Activated CD4-positive, CD25-positive, alpha-beta regulatory T cell treated with anti-CD3 and anti-CD28 coated beads, Interleukin-2, amount 50 U/mL, for 24 hours (primary cell): ENCODE results near the gene INO80B.
"Not testable (repeated sequence)": the region's sequence is repeated elsewhere in the genome, so short reads cannot be mapped to it uniquely, and the experiment has no call there.

Experiments
- ATAC-seq, 2 donors: fragments of 150-1000 bp; cut with Tn5 transposase; one replicate each; pipeline ENCODE4 v1.10.0; 2021; ENCODE audit warnings: mild to moderate bottlenecking in 1 of 2, moderate library complexity in 1 of 2

INO80B gene

DNA sequence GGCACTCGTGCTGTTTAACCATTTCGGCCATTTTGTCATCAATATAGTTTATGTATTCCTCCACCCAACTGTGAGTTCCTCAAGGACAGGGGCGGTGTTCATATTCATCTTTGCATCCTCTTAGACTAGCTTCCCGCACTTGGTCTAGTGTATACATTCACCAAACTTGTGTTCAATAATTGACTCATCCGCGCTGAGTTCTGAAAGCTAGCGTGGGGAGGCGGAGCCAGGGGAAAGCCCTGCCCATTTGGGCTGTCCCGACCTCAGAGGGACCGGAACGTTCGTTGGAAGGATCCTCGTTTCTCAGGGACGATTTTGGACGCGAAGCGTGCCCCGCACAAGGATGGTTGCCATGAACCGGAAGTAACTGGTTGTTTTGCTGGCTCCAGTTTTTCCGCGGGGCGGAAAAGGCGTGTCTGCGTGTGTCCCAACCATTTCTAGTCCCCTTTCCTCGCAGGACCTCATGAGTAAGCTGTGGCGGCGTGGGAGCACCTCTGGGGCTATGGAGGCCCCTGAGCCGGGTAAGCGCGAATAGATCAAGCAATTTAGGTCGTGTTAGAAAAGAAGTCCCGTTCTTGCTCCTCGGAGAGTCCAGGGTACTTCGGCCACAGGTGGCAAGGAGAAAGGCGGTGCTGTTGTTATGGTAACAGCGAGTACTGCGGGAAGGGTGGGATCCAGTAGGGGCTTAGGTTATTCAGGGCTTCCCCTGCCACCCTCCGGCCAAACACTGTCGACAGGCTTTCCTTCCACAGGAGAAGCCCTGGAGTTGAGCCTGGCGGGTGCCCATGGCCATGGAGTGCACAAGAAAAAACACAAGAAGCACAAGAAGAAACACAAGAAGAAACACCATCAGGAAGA lies at the start of gene INO80B:
INO80B (plus strand) TSS at position 434 of the 858 bp plus-strand sequence; CDS start at position 464, 30 bp downstream.
- ATAC-seq = peak; percentile 45 to 54

DNA sequence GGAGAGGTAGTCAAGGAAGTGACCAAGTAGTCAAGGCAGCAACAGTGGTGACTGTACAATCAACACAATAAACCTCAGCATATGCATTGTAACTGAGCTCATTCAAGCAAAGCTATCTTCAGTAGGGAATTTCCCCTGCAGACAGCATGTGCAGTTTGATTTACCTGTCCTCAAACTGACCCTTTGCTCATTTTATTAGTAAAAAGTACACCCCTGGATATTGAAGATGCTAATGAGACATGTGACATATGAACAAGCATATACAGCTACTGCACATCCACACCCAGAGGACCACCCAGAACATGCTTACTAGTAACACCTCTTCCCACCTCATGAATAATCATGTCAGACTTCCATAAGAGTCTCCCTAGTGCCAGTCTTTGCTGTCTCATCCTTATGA lies 48.9 kb upstream of the INO80B start:
- ATAC-seq = no peak

DNA sequence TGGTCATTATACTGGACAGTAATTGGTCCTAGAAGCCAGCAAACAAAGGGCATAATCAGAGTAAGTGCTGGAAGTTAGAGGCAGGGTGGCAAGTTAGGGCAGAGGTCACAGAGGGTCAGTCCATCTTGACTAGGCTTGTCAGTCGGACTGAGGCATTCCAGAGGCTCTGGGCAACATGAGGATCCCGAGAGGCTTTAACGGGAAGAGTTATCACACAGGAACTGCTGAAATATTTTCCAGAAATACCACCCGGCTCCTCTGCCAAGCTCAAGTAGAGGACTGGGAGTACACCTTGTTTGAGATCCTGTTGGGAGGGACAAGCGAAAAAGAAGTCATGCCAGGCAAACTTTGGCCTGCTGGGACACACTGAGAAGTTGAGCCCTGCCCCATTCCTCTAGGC lies 47.2 kb upstream of the INO80B start:
- ATAC-seq = no peak

DNA sequence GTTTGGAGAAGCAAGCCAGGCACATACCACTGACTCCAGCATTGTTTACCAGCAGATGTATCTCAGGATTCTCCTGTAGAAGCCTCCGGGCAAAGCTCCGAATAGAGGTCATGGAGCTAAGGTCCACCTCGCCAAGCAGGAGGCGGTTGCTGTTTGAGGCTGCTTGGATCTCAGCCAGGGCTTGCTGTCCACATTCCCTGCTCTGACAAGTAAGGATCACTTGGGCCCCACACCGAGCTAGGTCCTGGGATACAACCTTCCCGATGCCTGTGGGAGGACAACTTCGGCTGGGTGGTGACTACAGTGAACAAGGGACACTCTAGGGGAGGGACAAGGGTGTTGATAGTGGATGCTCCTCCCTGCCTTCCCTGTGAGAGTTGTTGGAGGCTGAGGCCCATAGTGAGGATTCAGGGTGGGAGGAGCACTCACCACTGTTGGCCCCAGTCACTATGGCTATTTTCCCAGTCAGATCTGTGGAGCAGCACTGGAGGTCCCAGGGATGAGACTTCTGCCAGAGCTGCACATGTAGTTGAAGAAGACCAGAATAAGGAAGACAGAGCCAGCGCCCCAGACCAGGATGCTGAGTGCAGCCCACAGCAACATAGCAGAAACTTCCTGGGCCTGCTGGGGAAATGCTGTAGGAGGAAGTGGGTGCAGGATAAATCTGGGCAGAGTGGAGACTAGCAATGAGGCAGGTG lies 41.7 kb upstream of the INO80B start:
- no peak for ATAC-seq

DNA sequence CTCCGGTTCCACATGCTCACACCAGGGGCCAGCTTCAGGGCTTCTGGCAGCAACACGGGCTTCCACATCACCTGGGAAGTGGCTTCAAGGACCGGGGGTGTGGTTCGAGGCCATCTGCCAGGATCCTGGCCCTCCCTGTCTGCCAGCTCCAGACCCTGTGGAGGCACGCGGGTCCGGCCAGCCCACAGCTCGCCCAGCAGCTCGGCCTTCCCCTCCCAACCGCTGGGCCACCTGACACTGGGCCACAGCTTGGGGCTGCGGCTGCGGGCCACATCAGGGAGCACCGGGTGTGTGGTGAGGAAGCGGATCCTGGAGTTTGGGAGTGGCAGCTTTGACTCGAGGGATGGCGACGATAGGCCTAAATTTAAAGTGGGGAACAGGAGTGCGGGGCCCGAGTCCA lies 40.4 kb upstream of the INO80B start:
- ATAC-seq = no peak

DNA sequence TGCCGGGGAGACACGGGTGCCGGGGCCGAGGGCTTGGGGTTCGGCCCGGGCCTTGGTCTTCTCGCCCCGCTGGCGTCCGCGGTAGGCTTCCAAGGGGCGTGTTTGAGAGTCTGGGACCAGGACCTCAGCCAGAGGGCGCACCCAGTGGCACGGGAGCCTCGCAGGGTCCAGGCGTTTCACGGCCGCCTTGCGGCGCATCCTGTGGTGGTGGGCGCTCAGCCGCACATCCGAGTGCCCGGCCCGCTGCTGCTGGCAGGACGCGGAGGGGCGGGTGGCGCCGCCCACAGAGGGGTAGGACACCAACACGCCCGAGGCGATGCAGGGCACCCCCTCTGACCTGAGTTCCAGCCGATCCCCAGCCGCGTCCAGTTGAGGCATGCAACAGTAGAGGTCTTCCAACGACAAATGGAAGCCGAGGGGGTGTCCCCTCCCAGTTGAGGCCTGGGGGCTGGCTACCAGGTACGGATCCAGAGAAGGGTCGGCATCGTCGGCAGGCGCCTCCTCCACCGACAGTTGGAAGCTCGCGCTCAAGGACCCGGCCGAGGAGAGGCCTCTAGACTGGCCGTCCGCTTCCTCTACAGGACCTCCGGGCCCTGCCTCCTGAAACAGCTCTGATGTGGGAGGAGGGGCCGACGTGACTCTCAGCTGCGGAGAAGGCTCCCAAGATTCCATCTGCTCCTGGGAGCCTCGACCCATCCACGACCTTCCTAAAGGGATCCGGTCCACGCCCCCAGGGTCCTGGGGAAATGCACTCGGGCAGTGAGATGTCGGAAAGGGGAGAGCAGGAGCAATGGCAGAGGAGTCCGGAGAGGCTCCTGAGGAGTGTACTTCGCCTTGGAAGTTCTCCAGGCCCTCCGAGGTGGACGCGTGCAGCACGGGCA lies 39.8 kb upstream of the INO80B start:
- ATAC-seq = peak; percentile 40 to 44

DNA sequence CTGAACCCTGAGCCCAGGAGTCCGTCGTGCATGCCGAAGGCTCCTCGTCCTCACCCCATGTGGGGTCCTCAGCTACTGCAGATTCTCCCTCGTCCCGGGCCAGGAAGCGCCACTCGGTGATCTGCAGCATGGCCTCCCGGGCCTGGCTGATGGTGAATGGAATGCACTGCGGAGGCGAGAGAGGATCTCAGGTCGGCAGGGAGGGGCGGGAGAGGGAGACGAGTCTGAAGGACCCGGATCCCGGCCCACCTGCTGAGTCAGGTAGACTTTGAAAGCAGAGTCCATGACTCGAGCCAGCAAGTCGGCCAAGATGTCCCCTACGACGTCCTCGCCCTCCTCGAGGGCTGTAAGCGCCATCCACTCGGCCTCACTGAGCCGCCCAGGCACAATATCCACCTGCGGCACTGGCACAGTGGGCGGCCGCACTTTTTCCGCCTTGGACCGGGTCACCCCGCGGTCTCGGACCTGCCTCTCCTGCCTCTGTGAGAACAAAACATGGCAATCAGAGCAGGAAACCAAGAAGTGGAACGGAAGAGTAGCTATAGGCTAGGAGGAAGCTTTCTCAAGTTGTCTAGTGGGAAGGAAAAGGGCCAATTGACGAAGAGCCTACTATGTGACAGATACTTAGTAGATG lies 39.0 kb upstream of the INO80B start:
- ATAC-seq = no peak

DNA sequence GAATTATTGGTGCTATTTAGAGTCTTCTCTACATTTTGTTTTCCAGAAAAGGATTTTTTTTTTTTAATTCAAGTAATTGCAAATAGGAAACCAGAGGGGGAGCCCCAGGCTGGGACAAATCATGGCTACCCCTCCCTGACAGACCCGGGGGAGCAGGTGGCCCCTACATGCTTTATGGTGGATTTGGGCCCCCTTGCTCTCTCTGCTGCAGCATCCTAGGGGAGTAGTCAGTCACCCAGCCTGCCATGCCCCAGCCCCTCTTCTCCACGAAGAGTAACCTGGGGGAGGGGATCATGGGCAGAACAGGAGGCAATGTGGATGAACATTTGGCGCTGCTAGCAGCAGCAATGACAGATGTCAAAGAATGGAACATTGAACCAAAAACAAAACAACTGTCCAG lies 38.1 kb upstream of the INO80B start:
- no peak for ATAC-seq

DNA sequence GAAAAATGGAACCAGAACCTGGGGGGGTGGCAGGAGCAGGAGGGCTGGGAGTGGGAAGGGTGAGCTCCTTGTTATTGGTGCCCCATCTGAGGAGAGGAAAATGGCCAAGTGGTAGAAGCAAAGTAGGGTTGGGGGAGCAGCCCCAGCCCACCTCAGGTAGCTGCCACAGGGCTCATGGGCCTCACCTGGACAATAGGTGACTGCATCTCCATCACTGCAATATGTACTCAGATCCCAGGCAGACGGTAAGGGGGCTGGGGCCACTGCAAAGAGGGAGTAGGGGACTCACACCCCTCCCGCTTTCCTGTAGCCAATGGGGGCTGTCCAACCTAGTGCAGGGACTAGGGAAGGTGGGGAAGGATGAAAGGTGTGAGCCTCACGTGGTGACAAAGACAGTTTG lies 37.7 kb upstream of the INO80B start:
- no peak for ATAC-seq

DNA sequence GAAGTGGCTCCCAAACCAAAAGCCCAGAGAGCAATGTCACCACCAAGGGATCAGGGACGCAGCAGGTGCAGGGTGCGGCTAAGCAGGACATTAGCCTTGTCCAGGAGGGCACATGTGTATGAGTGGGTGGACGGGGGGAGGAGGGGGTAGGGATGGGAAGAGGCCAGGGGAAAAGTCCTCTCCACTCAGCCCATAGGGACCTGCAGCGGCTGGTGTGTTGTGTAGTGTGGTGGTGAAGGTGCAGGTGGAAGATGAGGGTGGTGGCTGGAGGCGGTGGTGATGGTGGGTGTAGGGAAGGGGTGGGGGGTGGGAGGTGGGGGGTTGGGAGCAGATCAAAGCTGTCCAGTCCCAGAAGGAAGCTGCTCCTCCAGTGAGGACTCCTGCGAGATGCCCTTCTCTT lies 37.1 kb upstream of the INO80B start:
- no peak for ATAC-seq

DNA sequence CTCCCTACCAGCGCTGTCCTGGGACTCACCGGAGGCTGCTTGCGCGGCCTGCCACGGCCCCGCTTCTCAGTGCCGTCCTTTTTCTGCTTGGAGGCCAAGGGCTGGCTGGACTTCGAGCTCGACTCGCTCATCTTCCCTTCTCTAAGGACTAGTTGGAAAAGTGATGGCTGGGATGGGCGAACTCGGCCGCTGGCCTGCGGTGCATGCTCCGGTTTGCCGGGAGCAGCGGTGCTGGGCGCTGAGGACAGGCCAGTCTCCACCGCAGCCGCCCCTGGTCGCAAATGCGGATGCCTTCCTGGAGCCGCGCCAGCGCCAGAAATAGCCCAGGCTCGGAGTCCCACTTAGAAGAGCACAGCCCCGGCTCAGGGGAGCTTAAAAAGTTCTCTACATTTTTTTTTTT lies 36.6 kb upstream of the INO80B start:
- ATAC-seq = no peak

DNA sequence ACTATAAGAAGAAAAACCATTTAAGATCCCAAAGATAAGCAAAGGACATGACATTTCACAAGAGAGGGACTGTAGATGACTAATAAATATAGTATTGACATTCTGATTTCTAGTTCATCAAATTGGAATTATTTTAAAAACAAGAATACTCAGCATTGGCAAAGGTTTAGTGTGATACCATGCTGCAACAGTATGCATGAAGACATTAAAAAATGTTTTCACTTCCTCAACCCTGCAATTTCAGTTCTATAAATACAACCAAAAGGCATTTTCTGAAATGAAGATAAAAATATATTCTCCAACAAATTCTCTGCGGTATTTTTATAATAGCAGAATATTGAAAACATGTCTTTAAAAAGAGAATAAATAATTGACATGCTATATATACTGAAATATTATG lies 35.5 kb upstream of the INO80B start:
- ATAC-seq = no peak

DNA sequence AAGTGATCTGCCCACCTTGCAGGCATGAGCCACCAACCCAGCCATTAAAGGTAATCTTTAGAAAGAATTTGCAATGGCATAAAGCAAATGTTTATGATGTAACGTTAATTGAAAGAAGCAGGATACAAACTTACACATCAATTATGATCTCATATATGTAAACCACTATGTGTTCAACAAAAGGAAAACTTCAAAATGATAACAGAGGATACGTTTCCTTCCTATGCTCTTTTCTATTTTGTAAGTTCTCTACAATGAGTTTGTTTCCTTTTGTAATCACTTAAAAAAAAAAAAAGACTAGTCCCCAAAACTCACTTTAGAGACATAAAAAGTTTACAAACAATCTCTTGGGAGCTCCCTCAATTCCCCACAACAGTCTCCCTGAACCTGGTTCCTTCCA lies 34.9 kb upstream of the INO80B start:
- ATAC-seq = no peak

DNA sequence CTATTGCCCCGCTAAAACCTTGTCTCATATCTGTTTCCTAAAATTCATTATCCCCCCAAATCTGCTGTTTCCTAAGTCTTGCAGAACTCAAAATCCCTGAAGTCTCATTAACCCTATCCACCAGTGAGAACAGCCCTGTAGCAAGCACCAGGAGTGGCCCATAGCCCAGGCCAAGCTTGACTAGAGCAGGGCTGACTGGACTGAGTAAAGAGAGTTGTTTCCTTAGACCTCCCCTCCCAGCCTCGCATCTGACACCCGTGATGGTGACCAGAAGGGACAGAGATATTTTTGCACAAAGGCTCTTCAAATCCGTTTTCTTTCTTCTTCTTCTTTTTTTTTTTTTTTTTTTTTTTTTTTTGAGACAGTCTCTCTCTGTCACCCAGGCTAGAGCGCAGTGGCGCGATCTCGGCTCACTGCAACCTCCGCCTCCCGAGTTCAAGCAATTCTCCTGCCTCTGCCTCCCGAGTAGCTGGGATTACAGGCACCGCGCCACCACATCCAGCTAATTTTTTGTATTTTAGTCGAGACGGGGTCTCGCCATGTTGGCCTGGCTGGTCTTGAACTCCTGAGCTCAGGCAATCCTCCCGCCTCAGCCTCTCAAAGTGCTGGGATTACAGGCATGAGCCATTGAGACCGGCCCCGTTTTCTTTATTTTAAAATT lies 34.3 kb upstream of the INO80B start:
- not testable (repeated sequence) for ATAC-seq

DNA sequence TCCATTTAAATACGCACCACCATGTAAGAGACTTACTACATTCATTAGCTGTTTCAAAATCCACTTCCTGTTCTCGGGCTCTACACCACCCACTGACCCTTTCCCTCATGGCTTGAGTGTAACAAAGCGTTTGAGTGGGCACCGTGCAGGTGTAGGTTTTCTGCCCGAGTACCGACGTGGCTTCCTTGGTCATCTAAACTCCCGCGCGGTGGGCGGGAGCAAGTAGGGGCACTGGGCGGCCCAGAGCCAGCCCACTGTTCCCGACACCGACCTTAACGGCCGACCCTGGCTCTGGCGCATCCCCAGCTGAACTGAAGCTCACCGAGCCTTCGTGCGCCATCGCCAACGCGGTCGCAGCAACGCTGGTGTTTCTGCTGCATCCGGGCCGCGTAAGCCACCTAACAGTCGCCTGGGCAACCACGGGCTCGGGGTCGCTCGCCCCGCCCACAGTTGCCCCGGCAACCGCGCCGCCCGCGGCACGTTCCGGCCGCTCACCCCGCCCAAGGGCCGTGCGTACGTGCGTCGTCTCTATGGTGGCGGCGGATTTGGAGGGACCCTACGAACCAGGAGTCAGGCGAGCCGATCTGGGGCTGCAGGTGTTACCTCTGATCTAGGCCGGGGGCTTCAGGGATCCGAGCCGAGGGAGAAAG lies 33.5 kb upstream of the INO80B start, which contains the start of the genes C2orf81 and WDR54:
C2orf81 (minus strand) TSS at position 399 of the 650 bp plus-strand sequence; CDS start at position 340, 59 bp downstream.
WDR54 (plus strand) TSS at position 510 of the 650 bp plus-strand sequence. CDS start 424 bp downstream, outside the sequence.
- ATAC-seq = peak; percentile 97

DNA sequence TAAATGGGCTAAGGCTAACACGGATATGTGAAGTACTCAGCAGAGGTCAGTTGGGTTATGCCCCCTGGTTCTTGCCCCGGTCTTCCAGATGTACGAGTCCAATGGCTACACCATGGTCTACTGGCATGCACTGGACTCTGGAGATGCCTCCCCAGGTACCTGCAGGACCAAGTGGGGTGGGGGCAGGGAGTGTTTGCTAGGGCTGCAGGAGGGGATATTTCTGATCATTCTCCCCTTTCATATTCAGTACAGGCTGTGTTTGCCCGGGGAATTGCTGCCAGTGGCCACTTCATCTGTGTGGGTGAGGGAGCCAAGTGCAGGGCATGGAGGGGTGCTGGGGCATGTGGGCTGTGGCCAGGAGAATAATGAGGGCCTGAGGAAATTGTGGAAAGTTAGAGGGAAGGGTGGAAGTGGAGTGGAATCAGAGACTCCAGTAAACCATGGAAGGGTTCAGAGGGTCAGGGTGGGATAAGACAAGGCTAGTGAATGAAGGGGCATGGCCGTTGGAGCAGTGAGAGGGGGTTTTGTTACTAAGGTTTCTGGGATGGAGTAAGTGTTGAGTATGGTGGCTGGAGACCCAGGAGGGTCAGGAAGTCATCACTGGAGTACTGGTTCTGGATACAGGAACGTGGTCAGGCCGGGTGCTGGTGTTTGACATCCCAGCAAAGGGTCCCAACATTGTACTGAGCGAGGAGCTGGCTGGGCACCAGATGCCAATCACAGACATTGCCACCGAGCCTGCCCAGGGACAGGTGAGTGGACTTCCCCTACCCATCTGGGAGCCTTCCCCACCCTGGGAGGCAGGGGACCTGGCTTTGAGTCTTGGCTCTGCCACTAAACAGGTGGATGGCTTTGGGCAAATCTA lies 31.4 kb upstream of the INO80B start:
- no peak for ATAC-seq

DNA sequence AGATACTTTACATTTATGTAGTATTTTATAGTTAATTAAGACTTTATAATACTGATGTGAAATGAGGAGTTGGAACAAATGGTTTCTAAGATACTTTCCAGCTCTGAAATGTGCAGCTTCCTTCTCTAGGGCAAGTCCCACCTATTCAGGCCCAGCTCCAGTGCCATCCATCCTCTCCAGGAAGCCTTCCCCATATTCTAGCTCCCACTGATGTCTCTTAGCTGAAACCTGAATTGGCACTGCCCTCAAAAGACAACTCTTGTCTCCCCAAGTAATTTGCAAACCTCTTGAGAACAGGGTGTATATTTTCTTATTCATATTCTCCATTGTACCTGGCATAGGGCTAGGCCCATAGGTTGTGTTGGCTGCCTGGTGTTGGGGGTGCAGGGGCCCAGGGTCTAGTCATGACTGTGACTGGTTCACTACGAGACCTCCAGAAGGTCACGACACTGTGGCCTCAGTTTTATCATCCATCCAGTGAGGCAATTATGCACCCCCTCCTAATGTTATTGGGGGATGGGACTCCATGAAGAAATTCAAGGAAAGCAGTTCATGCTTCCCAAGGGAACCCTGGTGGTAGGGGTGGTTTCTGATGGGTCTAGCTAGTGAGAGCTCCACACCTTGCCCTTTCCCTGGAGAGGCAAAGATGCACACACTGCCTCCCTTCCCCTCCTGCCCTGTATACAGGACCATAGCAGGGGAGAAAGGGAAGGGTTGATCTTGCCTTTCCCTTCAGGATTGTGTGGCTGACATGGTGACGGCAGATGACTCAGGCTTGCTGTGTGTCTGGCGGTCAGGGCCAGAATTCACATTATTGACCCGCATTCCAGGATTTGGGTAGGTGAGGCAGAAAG lies 30.5 kb upstream of the INO80B start:
- ATAC-seq = no peak

DNA sequence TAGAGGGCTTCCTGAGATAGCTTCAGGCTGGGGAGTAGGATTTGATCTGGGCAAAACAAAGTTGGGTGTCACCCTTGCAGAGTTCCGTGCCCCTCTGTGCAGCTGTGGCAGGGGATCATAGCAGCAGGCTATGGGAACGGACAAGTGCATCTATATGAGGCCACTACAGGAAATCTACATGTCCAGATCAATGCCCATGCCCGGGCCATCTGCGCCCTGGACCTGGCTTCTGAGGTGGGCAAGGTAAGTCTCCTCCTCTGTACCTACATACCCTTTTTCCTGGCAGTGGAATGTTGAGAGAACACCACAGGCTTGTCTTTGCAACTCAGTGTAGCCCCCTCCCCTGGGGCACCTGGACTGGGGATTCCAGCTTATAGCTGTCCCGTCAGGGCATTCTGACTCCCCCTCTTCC lies 29.9 kb upstream of the INO80B start:
- no peak for ATAC-seq

DNA sequence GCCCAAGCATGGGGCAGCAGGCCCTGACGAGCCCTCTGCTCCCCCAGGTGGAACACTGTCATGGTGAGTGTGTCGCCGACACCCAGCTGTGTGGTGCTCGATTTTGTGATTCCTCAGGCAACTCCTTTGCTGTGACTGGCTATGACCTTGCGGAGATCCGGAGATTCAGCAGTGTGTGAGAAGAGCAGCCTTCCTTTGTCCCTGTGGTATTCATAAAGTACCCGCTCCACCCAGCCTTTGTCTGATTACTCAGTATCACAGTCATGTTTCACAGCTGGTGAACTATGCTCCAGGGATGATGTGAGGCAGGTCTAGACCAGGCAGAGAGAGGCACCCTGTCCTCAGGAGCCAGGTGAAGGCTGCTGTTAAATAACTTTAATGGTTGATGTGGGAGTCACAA lies 29.4 kb upstream of the INO80B start:
- ATAC-seq = no peak
